ENCODE results near the gene ATP5IF1. TPM values are rescaled to one million over a fixed set of nuclear protein-coding genes. Genes with fewer than 3 reads are reported as not detected.

Gene ATP5IF1
- total and polyA plus RNA-seq, 2 donors from 2014 or later, result 172 to 906 TPM

GRCh38 chr1:28281608-28282425 is 45.9 kb downstream of the ATP5IF1 start:
- Histone ChIP-seq H3K9me3 (ENCODE audit: control insufficient read depth in 2 of 3, insufficient read depth in 1 of 3, low read length in 3 of 3) (no peaks in the 10 kb centered on the region), H3K27ac (ENCODE audit: low read depth in 2 of 2, low read length in 2 of 2) (peak overlapping the region in 1 of 2 donors; percentile 22), H3K4me3 (ENCODE audit: low read length in 3 of 3) (no peak overlapping the region), H3K9ac (ENCODE audit: low read length in 3 of 3) (no peak overlapping the region), H3K27me3 (ENCODE audit: control insufficient read depth, insufficient read depth, low read length) (no peaks in the 10 kb centered on the region), H3K36me3 (ENCODE audit: control insufficient read depth in 2 of 3, insufficient read depth in 3 of 3, low read length in 3 of 3) (peaks cover 0 to 43% (median 15%) of the 10 kb centered on the region in 3 donors), H3K4me1 (ENCODE audit: control insufficient read depth in 2 of 3, insufficient read depth in 2 of 3, low read depth in 1 of 3, low read length in 3 of 3) (peaks cover 0 to 5% (median 3%) of the 10 kb centered on the region in 3 donors)
- TF ChIP-seq CTCF (IDR thresholded peaks at IDR 0.05; ENCODE audit: borderline replicate concordance, extremely low read depth, insufficient read depth), result no peak
- DNase-seq (peak in 1 of 5 donors; percentile 25), FAIRE-seq (no peak)
- intact Hi-C loops (cut with DNase I), result no loop called here

GRCh38 chr1:28282426-28283407 is 46.8 kb downstream of the ATP5IF1 start:
- intact Hi-C loops (cut with DNase I), result no loop called here
- H3K27ac ChIP-seq (ENCODE audit: low read depth in 2 of 2, low read length in 2 of 2), result peak overlapping the region in 1 of 2 donors; percentile 58
- H3K9me3 ChIP-seq (ENCODE audit: control insufficient read depth in 2 of 3, insufficient read depth in 1 of 3, low read length in 3 of 3), result no peaks in the 10 kb centered on the region
- H3K4me3 ChIP-seq (ENCODE audit: low read length in 3 of 3), result no peak overlapping the region
- no peaks in the 10 kb centered on the region for H3K27me3 ChIP-seq (ENCODE audit: control insufficient read depth, insufficient read depth, low read length)
- H3K4me1 ChIP-seq (ENCODE audit: control insufficient read depth in 2 of 3, insufficient read depth in 2 of 3, low read depth in 1 of 3, low read length in 3 of 3), result peaks cover 0 to 5% (median 3%) of the 10 kb centered on the region in 3 donors
- DNase-seq, result peak in 1 of 5 donors; percentile 10
- peaks cover 0 to 35% (median 13%) of the 10 kb centered on the region in 3 donors for H3K36me3 ChIP-seq (ENCODE audit: control insufficient read depth in 2 of 3, insufficient read depth in 3 of 3, low read length in 3 of 3)
- H3K9ac ChIP-seq (ENCODE audit: low read length in 3 of 3), result no peak overlapping the region
- TF ChIP-seq CTCF (IDR thresholded peaks at IDR 0.05; ENCODE audit: borderline replicate concordance, extremely low read depth, insufficient read depth), result no peak
- no peak for FAIRE-seq

- Histone ChIP-seq H3K27ac (ENCODE audit: low read depth in 2 of 2, low read length in 2 of 2) (no peak overlapping the region), H3K4me3 (ENCODE audit: low read length in 3 of 3) (no peak overlapping the region), H3K36me3 (ENCODE audit: control insufficient read depth in 2 of 3, insufficient read depth in 3 of 3, low read length in 3 of 3) (peaks cover 0 to 8% (median 2%) of the 10 kb centered on the region in 3 donors), H3K4me1 (ENCODE audit: control insufficient read depth in 2 of 3, insufficient read depth in 2 of 3, low read depth in 1 of 3, low read length in 3 of 3) (peaks cover 0 to 4% (median 3%) of the 10 kb centered on the region in 3 donors), H3K9ac (ENCODE audit: low read length in 3 of 3) (no peak overlapping the region), H3K9me3 (ENCODE audit: control insufficient read depth in 2 of 3, insufficient read depth in 1 of 3, low read length in 3 of 3) (no peaks in the 10 kb centered on the region), H3K27me3 (ENCODE audit: control insufficient read depth, insufficient read depth, low read length) (no peaks in the 10 kb centered on the region)
- TF ChIP-seq CTCF (IDR thresholded peaks at IDR 0.05; ENCODE audit: borderline replicate concordance, extremely low read depth, insufficient read depth), result no peak
- no peak for FAIRE-seq
- DNase-seq, result peak in 1 of 5 donors; percentile 40
- intact Hi-C loops (cut with DNase I), result no loop called here
Observed at GRCh38 chr1:28286111-28286510, 50.2 kb downstream of the ATP5IF1 start.

Other genes starting within 250 kb of the ATP5IF1 start
- gene EYA3, start 147.5 kb upstream of the ATP5IF1 start, total RNA-seq, result 32.0 TPM
- gene EYA3, start 147.5 kb upstream of the ATP5IF1 start, polyA plus RNA-seq (ENCODE audit: insufficient read depth, low read depth, low replicate concordance), result 10.2 TPM
- gene PTAFR, start 59.4 kb upstream of the ATP5IF1 start, total RNA-seq, result 16.4 TPM
- 2.4 TPM for gene PTAFR, start 59.4 kb upstream of the ATP5IF1 start, polyA plus RNA-seq (ENCODE audit: insufficient read depth, low read depth, low replicate concordance)
- gene DNAJC8, start 3.1 kb upstream of the ATP5IF1 start, total RNA-seq, result 71.7 TPM
- gene DNAJC8, start 3.1 kb upstream of the ATP5IF1 start, polyA plus RNA-seq (ENCODE audit: insufficient read depth, low read depth, low replicate concordance), result 110 TPM
- 19.4 TPM for gene SESN2, start 23.4 kb downstream of the ATP5IF1 start, total RNA-seq
- gene SESN2, start 23.4 kb downstream of the ATP5IF1 start, polyA plus RNA-seq (ENCODE audit: insufficient read depth, low read depth, low replicate concordance), result 22.7 TPM
- 14.6 TPM for gene MED18, start 92.9 kb downstream of the ATP5IF1 start, total RNA-seq
- gene MED18, start 92.9 kb downstream of the ATP5IF1 start, polyA plus RNA-seq (ENCODE audit: insufficient read depth, low read depth, low replicate concordance), result 13.2 TPM
- gene PHACTR4, start 133.6 kb downstream of the ATP5IF1 start, total RNA-seq, result 51.5 TPM
- 23.2 TPM for gene PHACTR4, start 133.6 kb downstream of the ATP5IF1 start, polyA plus RNA-seq (ENCODE audit: insufficient read depth, low read depth, low replicate concordance)

Data from kidney (tissue), 14 donors.